HEK293 (cell line): ENCODE data around the gene HPCAL1.

ENCODE experiments used
- CTCF ChIA-PET: fragments of 350-600 bp; formaldehyde crosslinking; extraction: SDS; loops from one replicate; lab custom pipeline; 2021; ENCODE audit warnings: antibody characterized with exemption; lab: Yijun Ruan, JAX
- POLR2A ChIA-PET: fragments of 300-600 bp; formaldehyde crosslinking; extraction: SDS; loops from one replicate; lab custom pipeline; 2020; ENCODE audit warnings: antibody characterized with exemption, inconsistent platforms; lab: Yijun Ruan, JAX
- H3K27ac ChIP-seq: fragments of 200-500 bp; sonication (Bioruptor generic); 2 replicates; pipeline ENCODE4 v1.5.1; 2014; ENCODE audit warnings: low read depth, low read length, control low read depth, inconsistent platforms; ENCODE audit errors: extremely low read depth
- H3K36me3 ChIP-seq, 2 experiments: fragments of 200-500 bp in 1 of 2; sonication (Bioruptor generic) in 1 of 2; 1 replicate in 1 of 2; 2 replicates in 1 of 2; pipeline ENCODE4 v1.5.1; 2014 to 2017; ENCODE audit warnings: inconsistent platforms in 2 of 2, low read length in 2 of 2; ENCODE audit not compliant: control insufficient read depth in 2 of 2, insufficient read depth in 1 of 2
- H3K4me1 ChIP-seq: fragments of 200-500 bp; sonication (Bioruptor generic); 2 replicates; pipeline ENCODE4 v1.5.1; 2014; ENCODE audit warnings: mild to moderate bottlenecking, low read length, inconsistent platforms; ENCODE audit not compliant: control insufficient read depth, insufficient read depth
- H3K4me3 ChIP-seq: 2 replicates; pipeline ENCODE4 v1.5.1; 2011; ENCODE audit warnings: low read depth, mild to moderate bottlenecking, control low read depth, low read length, moderate library complexity
- H3K9me3 ChIP-seq: fragments of 200-500 bp; sonication (Bioruptor generic); 2 replicates; pipeline ENCODE4 v1.5.1; 2014; ENCODE audit warnings: low read depth, low read length, inconsistent platforms; ENCODE audit not compliant: control insufficient read depth, insufficient read depth
- GFI1B ChIP-seq: fragments of 450-650 bp; formaldehyde crosslinking; IDR thresholded peaks from 2 replicates; pipeline ENCODE4 v1.5.1; 2016; ENCODE audit warnings: missing biosample characterization, missing genetic modification characterization
- GLIS2 ChIP-seq: fragments of 450-650 bp; formaldehyde crosslinking; IDR thresholded peaks from 2 replicates; pipeline ENCODE4 v1.5.1; 2016; ENCODE audit warnings: missing biosample characterization, missing genetic modification characterization
- HOXD13 ChIP-seq: sonication (generic); formaldehyde crosslinking; IDR thresholded peaks from 2 replicates; pipeline ENCODE4 v1.8.0; 2022; ENCODE audit warnings: missing genetic modification reagents, borderline replicate concordance
- KLF10 ChIP-seq: fragments of 450-650 bp; IDR thresholded peaks from 2 replicates; pipeline ENCODE4 v1.5.1; 2018; ENCODE audit warnings: missing biosample characterization, mild to moderate bottlenecking, missing genetic modification characterization
- KLF16 ChIP-seq: fragments of 450-650 bp; formaldehyde crosslinking; IDR thresholded peaks from 2 replicates; pipeline ENCODE4 v1.5.1; 2017; ENCODE audit warnings: missing biosample characterization, missing genetic modification characterization
- KLF7 ChIP-seq: fragments of 450-650 bp; formaldehyde crosslinking; IDR thresholded peaks from 2 replicates; pipeline ENCODE4 v1.5.1; 2016; ENCODE audit warnings: missing biosample characterization, missing genetic modification characterization, borderline replicate concordance
- SP3 ChIP-seq: fragments of 450-650 bp; formaldehyde crosslinking; IDR thresholded peaks from 2 replicates; pipeline ENCODE4 v1.5.1; 2016; ENCODE audit warnings: missing biosample characterization, missing genetic modification characterization
- ZBTB1 ChIP-seq: fragments of 450-650 bp; formaldehyde crosslinking; IDR thresholded peaks from 2 replicates; pipeline ENCODE4 v1.5.1; 2016; ENCODE audit warnings: missing biosample characterization, missing genetic modification characterization
- ZBTB17 ChIP-seq: fragments of 450-650 bp; formaldehyde crosslinking; IDR thresholded peaks from 2 replicates; pipeline ENCODE4 v1.5.1; 2016; ENCODE audit warnings: missing biosample characterization, missing genetic modification characterization
- ZBTB8A ChIP-seq: fragments of 450-650 bp; formaldehyde crosslinking; IDR thresholded peaks from 2 replicates; pipeline ENCODE4 v1.5.1; 2016; ENCODE audit warnings: missing biosample characterization, missing genetic modification characterization
- ZFP69B ChIP-seq: fragments of 450-650 bp; formaldehyde crosslinking; IDR thresholded peaks from 2 replicates; pipeline ENCODE4 v1.5.1; 2016; ENCODE audit warnings: missing biosample characterization, missing genetic modification characterization
- ZNF18 ChIP-seq: fragments of 450-650 bp; formaldehyde crosslinking; IDR thresholded peaks from 2 replicates; pipeline ENCODE4 v1.5.1; 2016; ENCODE audit warnings: missing biosample characterization, missing genetic modification characterization
- ZNF24 ChIP-seq: fragments of 450-650 bp; formaldehyde crosslinking; IDR thresholded peaks from 2 replicates; pipeline ENCODE4 v1.5.1; 2016; ENCODE audit warnings: missing biosample characterization, missing genetic modification characterization
- ZNF394 ChIP-seq: fragments of 450-650 bp; formaldehyde crosslinking; IDR thresholded peaks from 2 replicates; pipeline ENCODE4 v1.5.1; 2016; ENCODE audit warnings: missing biosample characterization, missing genetic modification characterization, mild to moderate bottlenecking, moderate library complexity, borderline replicate concordance
- ZNF426 ChIP-seq: fragments of 450-650 bp; formaldehyde crosslinking; IDR thresholded peaks from 2 replicates; pipeline ENCODE4 v1.5.1; 2017; ENCODE audit warnings: missing biosample characterization, missing genetic modification characterization, mild to moderate bottlenecking, inconsistent platforms, moderate library complexity
- ZNF433 ChIP-seq: fragments of 450-650 bp; formaldehyde crosslinking; IDR thresholded peaks from 2 replicates; pipeline ENCODE4 v1.5.1; 2016; ENCODE audit warnings: missing biosample characterization, missing genetic modification characterization, low read depth
- ZNF510 ChIP-seq: fragments of 450-650 bp; formaldehyde crosslinking; IDR thresholded peaks from 2 replicates; pipeline ENCODE4 v1.5.1; 2018; ENCODE audit warnings: mild to moderate bottlenecking, missing genetic modification characterization, missing biosample characterization; ENCODE audit not compliant: insufficient replicate concordance
- ZNF596 ChIP-seq: fragments of 450-650 bp; IDR thresholded peaks from 2 replicates; pipeline ENCODE4 v1.5.0; 2018; ENCODE audit warnings: missing biosample characterization, mild to moderate bottlenecking, missing genetic modification characterization, moderate library complexity
- ZNF624 ChIP-seq: fragments of 450-650 bp; formaldehyde crosslinking; IDR thresholded peaks from 2 replicates; pipeline ENCODE4 v1.5.1; 2017; ENCODE audit warnings: missing biosample characterization, missing genetic modification characterization
- ZNF785 ChIP-seq: fragments of 450-650 bp; formaldehyde crosslinking; IDR thresholded peaks from 2 replicates; pipeline ENCODE4 v1.5.1; 2016; ENCODE audit warnings: missing biosample characterization, missing genetic modification characterization
- TF ChIP-seq, protein P1 (sequence below): IDR thresholded peaks from 2 replicates; pipeline ENCODE4 v1.6.1; 2011; ENCODE audit warnings: mild to moderate bottlenecking, low read depth, low read length, borderline replicate concordance
- TF ChIP-seq, protein P2 (sequence below): fragments of 450-650 bp; formaldehyde crosslinking; IDR thresholded peaks from 2 replicates; pipeline ENCODE4 v1.5.1; 2016; ENCODE audit warnings: missing biosample characterization, missing genetic modification characterization

The HPCAL1 gene

GRCh38 chr2:10343191-10343590 lies 40.5 kb downstream of the HPCAL1 start:
- no peaks in the 10 kb centered on the region for H3K9me3 ChIP-seq
- ChIA-PET CTCF (interaction anchor here (1.9 kb wide), 1 partner anchor 66 kb away, joined by 8 read pairs; no protein-coding TSS in a partner anchor), POLR2A (interaction anchor here (1.1 kb wide), 1 partner anchor 11 kb away, joined by 3 read pairs; no protein-coding TSS in a partner anchor)
- H3K27ac ChIP-seq = no peak overlapping the region
- H3K4me3 ChIP-seq = no peak overlapping the region
- H3K4me1 ChIP-seq = no peaks in the 10 kb centered on the region; the same call in 1 of the 2 replicates
- no peaks in the 10 kb centered on the region for H3K36me3 ChIP-seq
- TF ChIP-seq ZFP69B (tag by site-specific recombination) = no peak

DNA sequence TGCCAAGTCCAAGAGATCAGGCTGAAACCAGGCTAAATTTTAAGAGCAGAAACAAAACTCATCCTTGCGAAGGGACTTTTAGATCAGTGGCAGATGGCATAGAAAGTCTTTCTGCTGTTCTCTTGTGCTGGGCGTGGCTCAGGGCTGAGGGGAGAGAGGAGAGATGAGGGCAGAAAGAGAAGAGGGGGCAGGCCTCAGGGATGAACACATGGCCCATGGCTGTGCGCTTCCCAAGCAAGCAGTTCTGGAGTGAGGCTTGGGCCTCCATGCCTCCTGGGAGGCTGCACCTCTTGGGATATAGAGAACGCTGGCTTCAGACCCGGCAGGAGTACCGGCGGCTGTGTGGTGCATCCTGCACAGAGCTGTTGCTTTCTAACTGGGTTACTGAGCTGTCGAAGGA lies 41.0 kb downstream of the HPCAL1 start:
- ChIA-PET CTCF (no interaction called here), POLR2A (no interaction called here)
- Histone ChIP-seq H3K36me3 (no peaks in the 10 kb centered on the region), H3K4me3 (no peak overlapping the region), H3K4me1 (no peaks in the 10 kb centered on the region; the same call in 1 of the 2 replicates), H3K27ac (no peak overlapping the region), H3K9me3 (no peaks in the 10 kb centered on the region)
- TF ChIP-seq ZBTB1 (tag by site-specific recombination) (no peak), ZNF24 (tag by site-specific recombination) (no peak), KLF7 (no peak), KLF10 (tag by site-specific recombination) (no peak), GFI1B (tag by site-specific recombination) (no peak), GLIS2 (tag by site-specific recombination) (no peak), ZNF18 (tag by site-specific recombination) (no peak), HOXD13 (CRISPR knock-in tag) (no peak), ZNF510 (tag by site-specific recombination) (no peak), ZNF394 (tag by site-specific recombination) (no peak), SP3 (tag by site-specific recombination) (no peak), ZNF785 (tag by site-specific recombination) (no peak), ZBTB8A (no peak), ZNF433 (tag by site-specific recombination) (no peak)
- TF ChIP-seq, protein P1, sequence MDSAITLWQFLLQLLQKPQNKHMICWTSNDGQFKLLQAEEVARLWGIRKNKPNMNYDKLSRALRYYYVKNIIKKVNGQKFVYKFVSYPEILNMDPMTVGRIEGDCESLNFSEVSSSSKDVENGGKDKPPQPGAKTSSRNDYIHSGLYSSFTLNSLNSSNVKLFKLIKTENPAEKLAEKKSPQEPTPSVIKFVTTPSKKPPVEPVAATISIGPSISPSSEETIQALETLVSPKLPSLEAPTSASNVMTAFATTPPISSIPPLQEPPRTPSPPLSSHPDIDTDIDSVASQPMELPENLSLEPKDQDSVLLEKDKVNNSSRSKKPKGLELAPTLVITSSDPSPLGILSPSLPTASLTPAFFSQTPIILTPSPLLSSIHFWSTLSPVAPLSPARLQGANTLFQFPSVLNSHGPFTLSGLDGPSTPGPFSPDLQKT = no peak
- TF ChIP-seq, protein P2, sequence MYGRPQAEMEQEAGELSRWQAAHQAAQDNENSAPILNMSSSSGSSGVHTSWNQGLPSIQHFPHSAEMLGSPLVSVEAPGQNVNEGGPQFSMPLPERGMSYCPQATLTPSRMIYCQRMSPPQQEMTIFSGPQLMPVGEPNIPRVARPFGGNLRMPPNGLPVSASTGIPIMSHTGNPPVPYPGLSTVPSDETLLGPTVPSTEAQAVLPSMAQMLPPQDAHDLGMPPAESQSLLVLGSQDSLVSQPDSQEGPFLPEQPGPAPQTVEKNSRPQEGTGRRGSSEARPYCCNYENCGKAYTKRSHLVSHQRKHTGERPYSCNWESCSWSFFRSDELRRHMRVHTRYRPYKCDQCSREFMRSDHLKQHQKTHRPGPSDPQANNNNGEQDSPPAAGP = no peak

DNA sequence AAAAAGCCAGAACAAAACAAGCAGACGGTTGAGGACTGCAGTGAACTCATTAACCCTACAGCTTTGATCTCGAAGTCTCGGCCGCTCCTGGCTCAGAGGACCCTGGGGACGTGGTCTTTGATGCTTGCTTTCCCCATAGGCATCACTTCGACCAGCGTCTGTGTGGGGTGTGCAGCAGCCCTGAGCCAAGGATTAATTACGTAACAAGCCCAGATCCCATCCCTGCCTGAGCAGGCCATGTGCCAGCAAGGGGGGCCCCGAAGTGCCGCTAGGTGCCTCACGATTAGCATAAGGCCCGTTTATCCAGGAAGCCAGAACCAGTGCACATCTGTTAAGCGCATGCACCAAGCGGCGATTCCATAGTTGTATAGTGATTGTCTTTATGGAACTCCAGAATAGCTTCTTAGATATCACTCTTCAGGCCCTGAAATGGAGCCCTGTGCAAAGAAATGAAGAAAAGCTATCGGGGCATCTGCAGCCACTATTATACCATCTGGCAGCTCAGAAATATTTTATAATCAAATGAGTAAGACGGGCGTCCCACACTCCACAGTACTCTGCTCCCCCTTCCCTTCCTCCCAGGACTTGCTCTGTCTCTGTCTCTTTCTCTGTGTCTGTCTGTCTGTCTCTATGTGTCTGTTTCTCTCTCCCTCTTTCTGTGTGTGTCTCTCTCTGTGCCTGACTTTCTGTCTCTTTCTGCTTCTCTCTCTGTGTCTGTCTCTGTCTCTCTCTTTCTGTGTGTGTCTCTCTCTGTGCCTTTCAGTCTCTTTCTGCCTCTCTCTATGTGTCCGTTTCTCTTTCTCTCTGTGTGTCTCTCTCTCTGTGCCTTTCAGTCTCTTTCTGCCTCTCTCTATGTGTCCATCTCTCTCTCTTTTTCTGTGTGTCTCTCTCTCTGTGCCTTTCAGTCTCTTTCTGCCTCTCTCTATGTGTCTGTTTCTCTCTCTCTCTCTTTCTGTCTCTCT lies 41.7 kb downstream of the HPCAL1 start:
- ChIA-PET CTCF (interaction anchor here (0.6 kb wide), 1 partner anchor 11 kb away, joined by 3 read pairs; no protein-coding TSS in a partner anchor), POLR2A (no interaction called here)
- Histone ChIP-seq H3K27ac (no peak overlapping the region), H3K36me3 (no peaks in the 10 kb centered on the region), H3K4me3 (no peak overlapping the region), H3K9me3 (no peaks in the 10 kb centered on the region), H3K4me1 (no peaks in the 10 kb centered on the region; the same call in 1 of the 2 replicates)
- TF ChIP-seq ZNF624 (tag by site-specific recombination) (no peak), KLF16 (tag by site-specific recombination) (no peak), ZBTB17 (tag by site-specific recombination) (no peak), ZNF426 (tag by site-specific recombination) (no peak), ZNF596 (tag by site-specific recombination) (peak; percentile 80; the same call in 1 of the 2 replicates)
